MV-4-11 (cell line): ENCODE results near the gene GTF3C4.

ENCODE experiments used
- DNase-seq: peaks from one replicate; lab custom pipeline; 2025; lab: John Stamatoyannopoulos, UW

GTF3C4 gene

DNA sequence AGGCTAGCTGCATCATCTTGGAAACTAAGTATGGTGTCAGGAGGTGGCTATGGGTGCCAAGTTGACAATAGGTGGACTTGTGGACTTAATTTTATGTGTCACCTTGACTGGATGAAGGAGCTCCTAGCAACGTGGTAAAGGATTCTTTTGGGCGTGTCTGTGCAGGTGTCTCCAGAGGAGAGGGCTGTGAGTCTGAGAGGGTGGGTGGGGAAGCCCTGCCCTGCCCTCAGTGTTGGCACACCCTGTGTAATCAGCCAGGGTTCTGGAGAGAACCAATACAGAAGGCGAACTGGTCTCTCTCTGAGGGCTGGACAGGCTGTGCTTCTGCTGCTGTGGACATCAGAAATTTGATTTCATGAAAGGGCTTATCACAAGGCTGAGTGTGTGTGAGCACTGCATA is 61.0 kb downstream of the GTF3C4 start:
- no peak for DNase-seq

- DNase-seq = no peak
Observed at GRCh38 chr9:132732326-132733259, 62.3 kb downstream of the GTF3C4 start.

- no peak for DNase-seq
Observed at GRCh38 chr9:132733260-132733815, 63.1 kb downstream of the GTF3C4 start.

DNA sequence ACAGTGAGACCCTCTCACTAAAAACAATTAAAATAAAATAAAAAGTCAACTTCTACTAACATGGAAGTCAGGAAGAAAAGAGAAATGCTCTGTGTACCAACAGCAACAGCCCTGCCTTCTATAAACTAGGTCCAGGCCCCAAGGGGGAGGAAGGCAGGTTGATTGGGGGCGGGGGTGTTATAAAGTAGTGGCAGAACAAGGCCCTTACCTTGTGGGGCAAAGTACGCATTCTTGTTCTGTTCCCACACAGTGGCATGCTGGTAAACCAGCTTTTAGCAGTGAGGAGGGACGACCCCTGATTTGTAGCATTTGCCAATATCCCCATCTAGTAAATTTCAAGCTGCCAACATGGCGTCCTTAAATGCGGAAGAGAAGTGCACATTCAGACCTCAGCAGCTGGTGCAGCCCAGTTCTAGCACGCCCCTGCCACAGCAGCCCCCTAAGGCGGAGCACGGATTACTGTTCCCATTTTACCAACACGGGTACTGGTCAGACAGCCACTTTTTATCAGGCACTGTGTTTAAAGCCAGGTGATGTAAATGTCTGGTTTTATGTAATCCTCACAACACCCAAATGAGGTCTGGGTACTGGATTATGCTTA is 69.5 kb downstream of the GTF3C4 start:
- no peak for DNase-seq

DNA sequence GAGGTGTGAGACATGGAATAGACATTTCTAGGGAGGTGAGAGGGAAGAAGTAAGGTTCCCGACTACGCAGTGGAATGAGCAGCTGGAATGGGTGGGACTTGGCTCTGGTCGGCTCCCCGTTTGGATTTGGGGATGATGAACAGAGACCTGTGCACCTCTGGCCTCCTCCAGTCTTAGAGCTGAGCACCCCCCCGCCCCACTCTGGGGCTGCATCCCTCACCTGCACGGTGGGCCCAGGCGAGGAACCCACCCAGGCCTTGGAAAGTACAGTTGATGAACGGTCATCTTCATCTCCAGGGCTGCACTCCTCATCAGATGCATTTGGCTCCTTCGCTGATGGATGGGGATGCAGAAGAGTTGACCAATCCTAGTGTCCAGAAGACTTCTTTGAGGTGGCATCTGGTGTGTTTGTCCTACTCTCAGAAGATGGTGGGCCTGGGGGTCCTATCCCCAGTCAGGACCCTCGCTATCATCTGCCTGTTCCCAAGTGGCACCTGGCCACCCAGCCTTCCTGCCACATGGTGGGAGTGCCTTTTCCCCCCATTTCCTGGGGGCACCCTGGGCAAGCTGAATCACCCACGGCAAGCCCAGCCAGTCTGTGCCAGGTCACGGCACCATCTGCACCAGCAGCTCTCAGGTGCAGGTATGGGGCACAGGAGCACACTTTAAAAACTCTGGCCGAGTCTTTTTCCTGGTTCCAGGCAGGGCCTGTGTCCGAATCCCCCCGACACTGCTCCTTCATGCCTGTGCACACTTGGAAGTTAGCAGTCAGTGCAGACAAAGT is 70.5 kb downstream of the GTF3C4 start:
- no peak for DNase-seq

- no peak for DNase-seq
Observed at GRCh38 chr9:132742821-132743311, 72.6 kb downstream of the GTF3C4 start.

DNA sequence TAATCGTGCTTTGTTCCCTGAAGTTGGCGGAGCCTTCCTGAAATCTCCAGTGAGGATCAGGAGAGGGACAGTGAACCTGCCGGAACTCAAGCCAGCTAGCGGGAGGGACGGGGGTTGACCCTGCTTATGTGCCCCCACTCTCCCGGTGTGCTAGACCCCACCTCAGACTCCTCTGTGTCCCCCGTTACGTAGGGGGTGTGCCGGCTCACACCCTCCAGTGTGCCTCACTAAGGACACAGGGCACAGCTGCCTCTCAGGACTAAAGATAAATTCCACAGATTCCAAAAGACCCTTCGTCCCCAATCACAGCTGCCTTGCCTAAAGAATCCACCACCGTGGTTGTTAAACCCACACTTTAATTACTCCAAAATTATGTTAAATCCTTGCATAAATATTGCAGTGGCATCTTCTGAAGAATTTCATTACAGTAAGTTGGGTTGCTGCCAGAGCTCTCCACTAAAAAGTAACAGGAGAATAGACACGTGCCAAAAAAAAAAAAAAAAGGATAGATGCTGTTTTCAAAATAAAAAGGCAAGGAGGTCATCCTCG is 73.7 kb downstream of the GTF3C4 start:
- no peak for DNase-seq
